Transverse colon (tissue), 4 donors: ENCODE measurements around the gene OR1S2. TPM values are rescaled to one million over a fixed set of nuclear protein-coding genes. Genes with fewer than 3 reads are reported as not detected.
"Not testable (repeated sequence)": the region's sequence is repeated elsewhere in the genome, so short reads cannot be mapped to it uniquely, and the experiment has no call there.

ENCODE experiments used
- DNase-seq: peaks from one replicate; pipeline ENCODE4 v3.0.0-alpha.2; 2019
- H3K27ac ChIP-seq, 4 donors: fragments of 200-600 bp; sonication (generic); 2 replicates each; pipeline ENCODE4 v1.5.1; 2016 to 2018; ENCODE audit warnings: inconsistent platforms in 4 of 4
- H3K27me3 ChIP-seq: fragments of 200-600 bp; sonication (generic); 2 replicates; pipeline ENCODE4 v1.5.1; 2017; ENCODE audit warnings: inconsistent platforms
- H3K36me3 ChIP-seq, 4 donors: fragments of 200-600 bp; sonication (generic); 2 replicates each; pipeline ENCODE4 v1.5.1; 2017 to 2019; ENCODE audit warnings: inconsistent platforms in 4 of 4
- H3K4me1 ChIP-seq, 4 donors: fragments of 200-600 bp; sonication (generic); 2 replicates each; pipeline ENCODE4 v1.5.1; 2017 to 2020; ENCODE audit warnings: inconsistent platforms in 4 of 4
- H3K4me3 ChIP-seq, 4 donors: fragments of 200-600 bp; sonication (generic); 1 replicate in 1 of 4; 2 replicates in 3 of 4; pipeline versions ENCODE4 v1.5.1 to v1.6.1; 2017 to 2019; ENCODE audit warnings: inconsistent platforms in 4 of 4
- H3K9me3 ChIP-seq, 2 donors: fragments of 200-600 bp; sonication (generic); 2 replicates each; pipeline ENCODE4 v1.5.1; 2017 to 2019; ENCODE audit warnings: inconsistent platforms in 2 of 2
- CTCF ChIP-seq, 5 experiments: fragments of 200-600 bp in 3 of 5; fragments of 450-650 bp in 2 of 5; sonication (generic) in 3 of 5; IDR thresholded peaks; 1 replicate in 2 of 5; 2 replicates in 3 of 5; pipeline ENCODE4 v1.5.1; 2016 to 2017; ENCODE audit warnings: antibody characterized with exemption in 5 of 5, inconsistent platforms in 3 of 5, mild to moderate bottlenecking in 2 of 5, moderate library complexity in 1 of 5
- EP300 ChIP-seq: sonication (generic); formaldehyde crosslinking; IDR thresholded peaks from one replicate; pipeline ENCODE4 v1.6.1; 2017; ENCODE audit warnings: antibody characterized with exemption, low read depth
- POLR2A ChIP-seq: fragments of 450-650 bp; IDR thresholded peaks from one replicate; pipeline ENCODE4 v1.6.1; 2016; ENCODE audit warnings: antibody characterized with exemption, mild to moderate bottlenecking, moderate library complexity
- POLR2AphosphoS5 ChIP-seq, 3 donors: sonication (generic); formaldehyde crosslinking; IDR thresholded peaks; one replicate each; pipeline ENCODE4 v1.6.1; 2016; ENCODE audit warnings: antibody characterized with exemption in 3 of 3
- WGBS, 2 donors: methylation state at CpG; one replicate each; pipeline ENCODE4 v1.1.5; 2018; ENCODE audit warnings: low coverage in 1 of 2; 5-methylcytosine and 5-hydroxymethylcytosine counted together
- in situ Hi-C, 4 donors: fragments of 200-750 bp; cut with MboI; loops; one replicate each; pipeline versions ENCODE4 v1.15.0 to v1.15.1; 2017; ENCODE audit warnings: low sequenced_read_pairs in 3 of 4, low pct_ligation_motif_present in 1 of 4, low pct_unique_long_range_greater_than_20kb in 1 of 4
- intact Hi-C: fragments of 100-400 bp; cut with DNase I; formaldehyde crosslinking; loops from one replicate; pipeline ENCODE4 v1.15.1; 2023; ENCODE audit warnings: low total_unique reads
- total RNA-seq, 4 donors: library from RNA; depleted of rRNA; stranded (reverse); fragments of >200 nt; gene quantifications; one replicate each; pipeline ENCODE4 v1.1.0, GENCODE V29; 2016

The OR1S2 gene
- total RNA-seq, 4 donors from 2014 or later = not detected

- no peak for DNase-seq
- H3K4me3 ChIP-seq = no peak overlapping the region
- intact Hi-C loops (no loop called here), in situ Hi-C loops (no loop called here)
- no peaks in the 10 kb centered on the region for H3K27me3 ChIP-seq
- TF ChIP-seq CTCF (IDR thresholded peaks at IDR 0.05) (no peak), POLR2A (no peak), POLR2AphosphoS5 (IDR thresholded peaks at IDR 0.05) (no peak), EP300 (no peak)
- no peaks in the 10 kb centered on the region for H3K4me1 ChIP-seq
- H3K9me3 ChIP-seq = no peaks in the 10 kb centered on the region
- H3K36me3 ChIP-seq = no peaks in the 10 kb centered on the region
- no peak overlapping the region for H3K27ac ChIP-seq
Observed at GRCh38 chr11:58216476-58216875, 12.5 kb upstream of the OR1S2 start.

GRCh38 chr11:58212420-58212819 is 8.5 kb upstream of the OR1S2 start, which contains the start of gene OR1S1:
Gene OR1S1 (plus strand): TSS chr11:58212720.
- in situ Hi-C loops, H3K4me3 ChIP-seq, H3K27ac ChIP-seq, DNase-seq, H3K36me3 ChIP-seq, H3K9me3 ChIP-seq, intact Hi-C loops, H3K4me1 ChIP-seq, H3K27me3 ChIP-seq: not testable (repeated sequence)
- 84% methylated on average over 2 of the region's 2 CpGs; no CpG with 5 or more reads in 1 of the 2 donors for whole genome bisulfite sequencing, 2 donors

- intact Hi-C loops = no loop called here
- TF ChIP-seq POLR2AphosphoS5 (IDR thresholded peaks at IDR 0.05) (no peak), EP300 (no peak), POLR2A (no peak), CTCF (IDR thresholded peaks at IDR 0.05) (no peak)
- Histone ChIP-seq H3K27me3 (no peaks in the 10 kb centered on the region), H3K27ac (no peak overlapping the region), H3K9me3 (peaks cover 10 to 11% of the 10 kb centered on the region in 2 donors), H3K36me3 (no peaks in the 10 kb centered on the region), H3K4me1 (no peaks in the 10 kb centered on the region), H3K4me3 (no peak overlapping the region)
- in situ Hi-C loops = no loop called here
- DNase-seq = no peak
- 20 to 33% methylated on average over 1 of the region's 1 CpG for WGBS, 2 donors
Observed at GRCh38 chr11:58199271-58199670, 4.7 kb downstream of the OR1S2 start.

- Histone ChIP-seq H3K9me3 (peaks cover 10 to 11% of the 10 kb centered on the region in 2 donors), H3K36me3 (no peaks in the 10 kb centered on the region), H3K27ac (no peak overlapping the region), H3K4me1 (peaks cover 0 to 15% (median 11%) of the 10 kb centered on the region in 4 donors), H3K4me3 (no peak overlapping the region), H3K27me3 (no peaks in the 10 kb centered on the region)
- DNase-seq = no peak
- WGBS, 2 donors = 80 to 96% methylated on average over 2 of the region's 2 CpGs
- in situ Hi-C loops = no loop called here
- intact Hi-C loops = no loop called here
- TF ChIP-seq POLR2A = no peak
- TF ChIP-seq CTCF (IDR thresholded peaks at IDR 0.05) = no peak
- TF ChIP-seq POLR2AphosphoS5 (IDR thresholded peaks at IDR 0.05) = no peak
- TF ChIP-seq EP300 = no peak
Observed at GRCh38 chr11:58195939-58196338, 8.0 kb downstream of the OR1S2 start.

- no peak overlapping the region for H3K4me3 ChIP-seq
- H3K4me1 ChIP-seq = peaks cover 0 to 21% (median 11%) of the 10 kb centered on the region in 4 donors
- H3K9me3 ChIP-seq = peaks cover 10 to 11% of the 10 kb centered on the region in 2 donors
- H3K27me3 ChIP-seq = no peaks in the 10 kb centered on the region
- DNase-seq = no peak
- intact Hi-C loops (no loop called here), in situ Hi-C loops (no loop called here)
- no peak for TF ChIP-seq CTCF (IDR thresholded peaks at IDR 0.05)
- peak in 2 of 3 donors; percentile 14 to 44 for TF ChIP-seq POLR2AphosphoS5 (IDR thresholded peaks at IDR 0.05)
- peak overlapping the region; percentile 75 to 87 (median 82) for H3K27ac ChIP-seq
- no peaks in the 10 kb centered on the region for H3K36me3 ChIP-seq
Observed at GRCh38 chr11:58193391-58193790, 10.6 kb downstream of the OR1S2 start.
